A549 (cell line): ENCODE measurements around the gene GUCA1A. TPM values are rescaled to one million over a fixed set of nuclear protein-coding genes. Genes with fewer than 3 reads are reported as not detected.
"Not testable (repeated sequence)": the region's sequence is repeated elsewhere in the genome, so short reads cannot be mapped to it uniquely, and the experiment has no call there.

Experiments
- ATAC-seq, 2 experiments: fragments of 200-7000 bp in 1 of 2; fragments of >200 bp in 1 of 2; cut with Nextera tagmentation in 1 of 2; cut with Tn5 transposase in 1 of 2; 3 replicates each; pipeline versions ENCODE4 v1.8.0 to v1.9.1; 2018 to 2020; ENCODE audit warnings: mild to moderate bottlenecking in 1 of 2, moderate library complexity in 1 of 2
- CTCF ChIA-PET: fragments of 300-600 bp; sonication (Branson Sonifier 250); formaldehyde crosslinking; extraction: SDS; loops from one replicate; lab custom pipeline; 2021; ENCODE audit warnings: antibody characterized with exemption, inconsistent platforms; lab: Yijun Ruan, JAX
- POLR2A ChIA-PET: fragments of 350-600 bp; formaldehyde crosslinking; extraction: SDS; loops from one replicate; lab custom pipeline; 2021; ENCODE audit warnings: antibody characterized with exemption, inconsistent platforms; lab: Yijun Ruan, JAX
- DNase-seq, 2 experiments: peaks; one replicate each; pipeline versions ENCODE4 v3.0.0 to v3.0.0-alpha.2; 2011 to 2016; ENCODE audit warnings: low read depth in 1 of 2, low spot score in 1 of 2
- FAIRE-seq: peaks from 2 replicates; lab custom pipeline; 2011; peaks lifted over from hg19 to GRCh38; lab: Jason Lieb, UNC
- H3K27ac ChIP-seq, 2 experiments: fragments of >200 bp; sonication (Bioruptor Twin); formaldehyde crosslinking; 3 replicates each; pipeline ENCODE4 v1.5.1; 2016 to 2017
- H3K4me1 ChIP-seq: fragments of >200 bp; sonication (Bioruptor Twin); formaldehyde crosslinking; 3 replicates; pipeline ENCODE4 v1.6.1; 2016
- H3K4me2 ChIP-seq: fragments of >200 bp; sonication (Bioruptor Twin); formaldehyde crosslinking; 3 replicates; pipeline ENCODE4 v1.6.1; 2016
- H3K4me3 ChIP-seq: fragments of >200 bp; sonication (Bioruptor Twin); formaldehyde crosslinking; 3 replicates; pipeline ENCODE4 v1.5.1; 2016
- H3K9me3 ChIP-seq: fragments of >200 bp; sonication (Bioruptor Twin); formaldehyde crosslinking; 3 replicates; pipeline ENCODE4 v1.6.1; 2016
- BHLHE40 ChIP-seq: IDR thresholded peaks from 2 replicates; pipeline ENCODE4 v1.6.1; 2012; ENCODE audit warnings: low read depth, low read length, inconsistent platforms
- CHD2 ChIP-seq: fragments of 150-350 bp; IDR thresholded peaks from 2 replicates; pipeline ENCODE4 v1.6.1; 2014; ENCODE audit warnings: low read length; ENCODE audit not compliant: partially characterized antibody
- EHF ChIP-seq: fragments of 250-450 bp; sonication (Bioruptor Pico); IDR thresholded peaks from 2 replicates; pipeline ENCODE4 v1.5.0; 2020; ENCODE audit warnings: mild to moderate bottlenecking
- EHMT2 ChIP-seq: fragments of 200-600 bp; sonication (generic); IDR thresholded peaks from 2 replicates; pipeline ENCODE4 v1.6.1; 2016; ENCODE audit warnings: antibody characterized with exemption, low read depth, mild to moderate bottlenecking, moderate library complexity
- ESRRA ChIP-seq: fragments of 150-350 bp; IDR thresholded peaks from 2 replicates; pipeline ENCODE4 v1.6.1; 2014; ENCODE audit warnings: mild to moderate bottlenecking, low read length, borderline replicate concordance
- FOSL2 ChIP-seq, 2 experiments: fragments of 450-650 bp in 1 of 2; fragments of >200 bp in 1 of 2; sonication (Bioruptor Twin) in 1 of 2; formaldehyde crosslinking; IDR thresholded peaks; 2 replicates each; pipeline versions ENCODE4 v1.5.0 to v1.6.1; 2016 to 2020; ENCODE audit warnings: mild to moderate bottlenecking in 1 of 2, moderate library complexity in 1 of 2
- HEYL ChIP-seq: fragments of 250-450 bp; sonication (Bioruptor Pico); IDR thresholded peaks from 2 replicates; pipeline ENCODE4 v1.8.0; 2021; ENCODE audit warnings: mild to moderate bottlenecking, moderate library complexity
- HOXA7 ChIP-seq: fragments of 250-450 bp; sonication (Bioruptor Pico); IDR thresholded peaks from 2 replicates; pipeline ENCODE4 v1.5.0; 2020; ENCODE audit warnings: mild to moderate bottlenecking, moderate library complexity
- HOXB5 ChIP-seq: fragments of 250-450 bp; sonication (Bioruptor Pico); IDR thresholded peaks from 2 replicates; pipeline ENCODE4 v1.5.0; 2020; ENCODE audit warnings: mild to moderate bottlenecking, moderate library complexity
- JUNB ChIP-seq: fragments of >200 bp; sonication (Bioruptor Twin); formaldehyde crosslinking; IDR thresholded peaks from 2 replicates; pipeline ENCODE4 v1.6.1; 2016
- KDM1A ChIP-seq: fragments of 200-600 bp; sonication (generic); IDR thresholded peaks from 2 replicates; pipeline ENCODE4 v1.6.1; 2016; ENCODE audit warnings: low read depth, mild to moderate bottlenecking
- MAFK ChIP-seq: fragments of 450-650 bp; IDR thresholded peaks from 2 replicates; pipeline ENCODE4 v1.6.1; 2014; ENCODE audit not compliant: partially characterized antibody
- PHF8 ChIP-seq: fragments of 200-600 bp; sonication (generic); IDR thresholded peaks from 2 replicates; pipeline ENCODE4 v1.6.1; 2016; ENCODE audit warnings: low read depth, mild to moderate bottlenecking, antibody characterized with exemption, moderate library complexity, borderline replicate concordance
- RAD21 ChIP-seq, 2 experiments: fragments of >200 bp in 1 of 2; sonication (Bioruptor Twin) in 1 of 2; formaldehyde crosslinking in 1 of 2; IDR thresholded peaks in 1 of 2; conservative IDR thresholded peaks in 1 of 2; 2 replicates in 1 of 2; 3 replicates in 1 of 2; pipeline ENCODE4 v1.6.1; 2012 to 2018; ENCODE audit warnings: inconsistent platforms in 1 of 2
- RFX5 ChIP-seq: fragments of 450-650 bp; IDR thresholded peaks from 2 replicates; pipeline ENCODE4 v1.7.1; 2014; ENCODE audit warnings: antibody characterized with exemption, mild to moderate bottlenecking, moderate library complexity
- RNF2 ChIP-seq: fragments of 200-600 bp; sonication (generic); IDR thresholded peaks from 2 replicates; pipeline ENCODE4 v1.6.1; 2016; ENCODE audit warnings: low read depth, mild to moderate bottlenecking, antibody characterized with exemption, moderate library complexity, borderline replicate concordance
- SMC3 ChIP-seq: fragments of >200 bp; sonication (Bioruptor Twin); formaldehyde crosslinking; IDR thresholded peaks from 3 replicates; pipeline ENCODE4 v1.6.1; 2018; ENCODE audit warnings: inconsistent platforms
- ZC3H11A ChIP-seq: fragments of 450-650 bp; IDR thresholded peaks from 2 replicates; pipeline ENCODE4 v1.6.1; 2014; ENCODE audit warnings: antibody characterized with exemption, mild to moderate bottlenecking
- WGBS: methylation state at CpG from one replicate; pipeline ENCODE4 v1.1.6; 2017; ENCODE audit errors: missing lambda C conversion rate; 5-methylcytosine and 5-hydroxymethylcytosine counted together
- polyA plus RNA-seq, 4 experiments: library from polyadenylated mRNA; depleted of rRNA in 3 of 4; stranded (reverse); fragments of >200 nt; fragmentation: RNase III in 1 of 4; extraction: RNeasy Plus Mini Kit Qiagen cat#74134 plus additional on column Dnase treatment in 1 of 4; gene quantifications; 2 replicates in 3 of 4; 3 replicates in 1 of 4; pipeline ENCODE4 v1.2.3, GENCODE V29; 2011 to 2017
- TF ChIP-seq, protein P1 (sequence below): IDR thresholded peaks from 2 replicates; pipeline ENCODE4 v1.6.1; 2012
- TF ChIP-seq, protein P2 (sequence below): fragments of 150-350 bp; IDR thresholded peaks from 2 replicates; pipeline ENCODE4 v1.6.1; 2014; ENCODE audit warnings: low read depth, mild to moderate bottlenecking, low read length
- TF ChIP-seq, protein P3 (sequence below): fragments of >200 bp; sonication (Bioruptor Twin); formaldehyde crosslinking; IDR thresholded peaks from 3 replicates; pipeline ENCODE4 v1.5.1; 2016
- TF ChIP-seq, protein P4 (sequence below): IDR thresholded peaks from 2 replicates; pipeline ENCODE4 v1.6.1; 2012; ENCODE audit warnings: low read depth, borderline replicate concordance

The GUCA1A gene
- polyA plus RNA-seq, 2 of the 4 experiments (the other 2 are of a cell fraction), result not detected

DNA sequence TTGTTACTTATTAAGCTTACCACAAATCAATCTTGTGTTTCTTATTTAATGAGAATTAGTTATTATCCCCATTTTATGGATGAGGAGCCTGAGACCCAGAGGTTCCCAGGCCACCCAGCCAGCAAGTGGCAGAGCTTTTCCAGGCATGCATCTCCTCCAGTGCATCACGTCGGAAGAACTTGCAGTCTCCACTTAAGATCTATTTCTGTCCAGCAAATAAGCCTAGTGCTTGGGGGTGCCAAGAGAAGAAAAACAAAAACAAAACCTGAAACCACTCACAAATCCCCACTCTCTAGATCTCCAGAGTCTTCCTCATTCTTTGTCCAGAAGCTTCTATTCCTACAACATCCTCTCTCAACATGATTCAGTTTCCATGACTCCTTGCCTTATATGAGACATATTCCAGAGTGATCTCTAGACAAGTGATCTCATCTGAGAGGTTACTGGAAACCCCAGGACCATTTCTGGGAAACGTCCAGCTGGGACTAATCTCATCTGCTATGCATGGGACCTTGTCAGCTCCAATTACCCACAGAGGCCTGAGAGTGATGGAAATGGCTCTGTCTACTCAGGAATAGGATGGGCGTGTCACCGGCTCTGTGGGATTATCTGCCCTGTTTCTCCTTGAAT, 17.5 kb downstream of the GUCA1A start:
- DNase-seq (no peak), ATAC-seq (no peak), FAIRE-seq (no peak)
- ChIA-PET POLR2A (interaction anchor here (0.5 kb wide), 1 partner anchor 295 kb away, joined by 5 read pairs; the partner anchor contains the start of gene USP49), CTCF (interaction anchor here (0.6 to 0.9 kb wide), 4 partner anchors 12 to 403 kb away, joined by 3 read pairs; partner anchors contain the start of gene TOMM6)
- WGBS, result 77% methylated on average over 5 of the region's 5 CpGs
- H3K4me3 ChIP-seq, result no peak overlapping the region
- no peaks in the 10 kb centered on the region for H3K9me3 ChIP-seq
- peaks cover 19% of the 10 kb centered on the region for H3K4me1 ChIP-seq
- no peak overlapping the region for H3K4me2 ChIP-seq
- TF ChIP-seq ESRRA (no peak), CHD2 (no peak), RAD21 (conservative IDR thresholded peaks at IDR 0.05 in 1 of 2, IDR thresholded peaks at IDR 0.05 in 1 of 2) (no peak), EHF (no peak), BHLHE40 (no peak), SMC3 (no peak), RNF2 (no peak), EHMT2 (no peak), MAFK (no peak), KDM1A (no peak)
- TF ChIP-seq, protein P1, sequence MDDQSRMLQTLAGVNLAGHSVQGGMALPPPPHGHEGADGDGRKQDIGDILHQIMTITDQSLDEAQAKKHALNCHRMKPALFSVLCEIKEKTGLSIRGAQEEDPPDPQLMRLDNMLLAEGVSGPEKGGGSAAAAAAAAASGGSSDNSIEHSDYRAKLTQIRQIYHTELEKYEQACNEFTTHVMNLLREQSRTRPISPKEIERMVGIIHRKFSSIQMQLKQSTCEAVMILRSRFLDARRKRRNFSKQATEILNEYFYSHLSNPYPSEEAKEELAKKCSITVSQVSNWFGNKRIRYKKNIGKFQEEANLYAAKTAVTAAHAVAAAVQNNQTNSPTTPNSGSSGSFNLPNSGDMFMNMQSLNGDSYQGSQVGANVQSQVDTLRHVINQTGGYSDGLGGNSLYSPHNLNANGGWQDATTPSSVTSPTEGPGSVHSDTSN, result no peak
- H3K27ac ChIP-seq, result no peak overlapping the region

DNA sequence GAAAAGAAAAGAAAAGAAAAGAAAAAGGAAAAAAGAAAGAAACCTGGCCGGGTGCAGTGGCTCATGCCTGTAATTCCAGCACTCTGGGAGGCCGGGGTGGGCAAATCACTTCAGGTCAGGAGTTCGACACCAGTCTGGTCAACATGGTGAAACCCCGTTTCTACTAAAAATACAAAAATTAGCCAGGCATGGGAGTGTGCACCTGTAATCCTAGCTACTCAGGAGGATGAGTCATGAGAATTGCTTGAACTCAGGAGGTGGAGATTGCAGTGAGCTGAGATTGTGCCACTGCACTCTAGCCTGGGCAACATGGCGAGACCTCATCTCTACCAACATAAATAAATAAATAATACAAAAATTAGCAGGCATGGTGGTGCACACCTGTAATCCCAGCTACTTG, 19.2 kb downstream of the GUCA1A start:
- FAIRE-seq; H3K4me3 ChIP-seq; H3K9me3 ChIP-seq; ATAC-seq; TF ChIP-seq FOSL2 (IDR thresholded peaks at IDR 0.05): not testable (repeated sequence)
- ChIA-PET POLR2A (interaction anchor here (0.7 kb wide), 1 partner anchor 279 kb away, joined by 12 read pairs; no protein-coding TSS in a partner anchor), CTCF (interaction anchor here (0.9 to 4.7 kb wide), 2 partner anchors 22 to 116 kb away, joined by 4 to 21 read pairs; no protein-coding TSS in a partner anchor)
- WGBS, result 62% methylated on average over 5 of the region's 5 CpGs
- Histone ChIP-seq H3K4me2 (peak overlapping the region; percentile 76), H3K27ac (peak overlapping the region in 1 of 2 experiments; percentile 53; a peak in 1 of 6 replicates)
- peak; percentile 20; the same call in 1 of the 2 replicates for TF ChIP-seq FOSL2 (CRISPR knock-in tag; IDR thresholded peaks at IDR 0.05)
- TF ChIP-seq, all 56 proteins: peak for 1; not testable (repeated sequence) for 55
- peaks cover 29% of the 10 kb centered on the region for H3K4me1 ChIP-seq
- DNase-seq, result not testable (repeated sequence)

DNA sequence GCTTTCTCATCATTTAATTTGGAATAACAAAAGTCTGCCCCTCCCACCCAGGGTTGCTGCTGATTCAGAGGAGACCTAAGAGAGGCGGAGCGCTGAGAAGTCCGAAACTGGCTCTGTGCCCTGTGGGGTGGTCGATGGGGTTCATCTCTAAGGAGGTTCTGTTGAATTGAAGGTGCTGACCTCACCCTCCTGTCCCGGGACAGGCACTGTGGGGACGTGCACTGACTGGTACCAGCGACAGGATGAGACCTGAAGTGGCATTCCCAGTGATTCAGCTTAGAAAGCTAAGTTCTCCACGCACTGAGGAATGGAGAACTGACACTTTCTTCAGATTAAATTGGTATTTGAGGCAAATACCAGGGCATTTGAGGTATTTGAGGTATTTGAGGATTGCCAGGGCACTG, 20.3 kb downstream of the GUCA1A start:
- CTCF ChIA-PET, result interaction anchor here (4.7 kb wide), 1 partner anchor 21 kb away, joined by 21 read pairs; no protein-coding TSS in a partner anchor
- FAIRE-seq, result no peak
- 17% methylated on average over 5 of the region's 8 CpGs for WGBS

DNA sequence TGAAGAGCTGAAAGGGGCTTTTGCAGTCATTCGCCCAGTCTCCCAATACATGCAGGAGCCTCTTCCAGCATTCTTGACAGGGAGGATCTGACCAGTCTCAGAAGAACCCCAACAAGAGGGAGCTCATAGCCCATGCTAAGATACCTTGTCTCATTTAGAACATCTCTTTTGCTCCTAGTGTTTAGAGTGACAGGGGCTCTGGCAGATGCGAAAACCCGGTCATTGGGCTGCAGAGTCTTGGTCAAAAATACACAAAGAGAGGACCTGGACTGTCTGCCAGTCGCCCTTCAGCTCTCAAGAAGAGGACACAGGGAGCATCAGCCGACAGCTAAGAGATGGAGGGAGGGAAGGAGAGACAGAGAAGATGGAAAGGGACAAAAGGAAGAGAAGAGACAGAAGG, 20.9 kb downstream of the GUCA1A start:
- peak; percentile 30 to 32; a peak in 2 of 6 replicates for ATAC-seq
- peak overlapping the region; percentile 16 to 68; a peak in 3 of 6 replicates for H3K27ac ChIP-seq

More for the DNA sequence above, 20.3 kb downstream of the GUCA1A start:
- POLR2A ChIA-PET, result interaction anchor here (1.0 kb wide), 1 partner anchor 9 kb away, joined by 3 read pairs; no protein-coding TSS in a partner anchor
- Histone ChIP-seq H3K9me3 (no peaks in the 10 kb centered on the region), H3K4me2 (peak overlapping the region; percentile 76)
- TF ChIP-seq JUNB (no peak), HOXB5 (no peak)
- TF ChIP-seq, protein P2, sequence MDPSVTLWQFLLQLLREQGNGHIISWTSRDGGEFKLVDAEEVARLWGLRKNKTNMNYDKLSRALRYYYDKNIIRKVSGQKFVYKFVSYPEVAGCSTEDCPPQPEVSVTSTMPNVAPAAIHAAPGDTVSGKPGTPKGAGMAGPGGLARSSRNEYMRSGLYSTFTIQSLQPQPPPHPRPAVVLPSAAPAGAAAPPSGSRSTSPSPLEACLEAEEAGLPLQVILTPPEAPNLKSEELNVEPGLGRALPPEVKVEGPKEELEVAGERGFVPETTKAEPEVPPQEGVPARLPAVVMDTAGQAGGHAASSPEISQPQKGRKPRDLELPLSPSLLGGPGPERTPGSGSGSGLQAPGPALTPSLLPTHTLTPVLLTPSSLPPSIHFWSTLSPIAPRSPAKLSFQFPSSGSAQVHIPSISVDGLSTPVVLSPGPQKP, result no peak
- TF ChIP-seq, all 56 proteins: peak for 0
- DNase-seq (no peak), ATAC-seq (peak; percentile 32 to 54; a peak in 3 of 6 replicates)
- peak overlapping the region; percentile 11 to 68; a peak in 3 of 6 replicates for H3K27ac ChIP-seq
- no peak overlapping the region for H3K4me3 ChIP-seq
- H3K4me1 ChIP-seq, result peaks cover 40% of the 10 kb centered on the region

More for the DNA sequence above, 20.9 kb downstream of the GUCA1A start:
- Histone ChIP-seq H3K9me3 (no peaks in the 10 kb centered on the region), H3K4me1 (peaks cover 46% of the 10 kb centered on the region), H3K4me2 (peak overlapping the region; percentile 76; the same call in 2 of the 3 replicates), H3K4me3 (no peak overlapping the region)
- POLR2A ChIA-PET, result interaction anchor here (1.0 kb wide), 1 partner anchor 9 kb away, joined by 3 read pairs; no protein-coding TSS in a partner anchor
- WGBS, result 93% methylated on average over 5 of the region's 5 CpGs
- CTCF ChIA-PET, result interaction anchor here (1.3 to 4.7 kb wide), 3 partner anchors 15 to 29 kb away, joined by 3 to 21 read pairs (median 3); no protein-coding TSS in a partner anchor
- no peak for FAIRE-seq
- TF ChIP-seq HEYL (CRISPR knock-in tag), result no peak
- no peak for TF ChIP-seq HOXA7 (CRISPR knock-in tag)
- TF ChIP-seq ZC3H11A, result no peak
- TF ChIP-seq RFX5, result no peak
- no peak for TF ChIP-seq PHF8
- TF ChIP-seq, protein P3, sequence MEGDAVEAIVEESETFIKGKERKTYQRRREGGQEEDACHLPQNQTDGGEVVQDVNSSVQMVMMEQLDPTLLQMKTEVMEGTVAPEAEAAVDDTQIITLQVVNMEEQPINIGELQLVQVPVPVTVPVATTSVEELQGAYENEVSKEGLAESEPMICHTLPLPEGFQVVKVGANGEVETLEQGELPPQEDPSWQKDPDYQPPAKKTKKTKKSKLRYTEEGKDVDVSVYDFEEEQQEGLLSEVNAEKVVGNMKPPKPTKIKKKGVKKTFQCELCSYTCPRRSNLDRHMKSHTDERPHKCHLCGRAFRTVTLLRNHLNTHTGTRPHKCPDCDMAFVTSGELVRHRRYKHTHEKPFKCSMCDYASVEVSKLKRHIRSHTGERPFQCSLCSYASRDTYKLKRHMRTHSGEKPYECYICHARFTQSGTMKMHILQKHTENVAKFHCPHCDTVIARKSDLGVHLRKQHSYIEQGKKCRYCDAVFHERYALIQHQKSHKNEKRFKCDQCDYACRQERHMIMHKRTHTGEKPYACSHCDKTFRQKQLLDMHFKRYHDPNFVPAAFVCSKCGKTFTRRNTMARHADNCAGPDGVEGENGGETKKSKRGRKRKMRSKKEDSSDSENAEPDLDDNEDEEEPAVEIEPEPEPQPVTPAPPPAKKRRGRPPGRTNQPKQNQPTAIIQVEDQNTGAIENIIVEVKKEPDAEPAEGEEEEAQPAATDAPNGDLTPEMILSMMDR, result no peak
- TF ChIP-seq, protein P4, sequence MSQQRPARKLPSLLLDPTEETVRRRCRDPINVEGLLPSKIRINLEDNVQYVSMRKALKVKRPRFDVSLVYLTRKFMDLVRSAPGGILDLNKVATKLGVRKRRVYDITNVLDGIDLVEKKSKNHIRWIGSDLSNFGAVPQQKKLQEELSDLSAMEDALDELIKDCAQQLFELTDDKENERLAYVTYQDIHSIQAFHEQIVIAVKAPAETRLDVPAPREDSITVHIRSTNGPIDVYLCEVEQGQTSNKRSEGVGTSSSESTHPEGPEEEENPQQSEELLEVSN, result no peak
- DNase-seq, result no peak
